Measurements from ENCODE around the gene SND1.

GRCh38 chr7:128117691-128118090 lies 465.7 kb downstream of the SND1 start:
- TF ChIP-seq CTCF (IDR thresholded peaks at IDR 0.05) (no peak), POLR2AphosphoS5 (IDR thresholded peaks at IDR 0.05) (no peak), EP300 (IDR thresholded peaks at IDR 0.05; ENCODE audit: low read depth) (no peak)

Measured in transverse colon (tissue), 4 donors.